NCI-H1105 (cell line): ENCODE data around the gene TAF5.
"Not testable (repeated sequence)": the region's sequence is repeated elsewhere in the genome, so short reads cannot be mapped to it uniquely, and the experiment has no call there.

ENCODE experiments used
- DNase-seq: peaks from one replicate; lab custom pipeline; 2025; lab: John Stamatoyannopoulos, UW

Gene TAF5

DNA sequence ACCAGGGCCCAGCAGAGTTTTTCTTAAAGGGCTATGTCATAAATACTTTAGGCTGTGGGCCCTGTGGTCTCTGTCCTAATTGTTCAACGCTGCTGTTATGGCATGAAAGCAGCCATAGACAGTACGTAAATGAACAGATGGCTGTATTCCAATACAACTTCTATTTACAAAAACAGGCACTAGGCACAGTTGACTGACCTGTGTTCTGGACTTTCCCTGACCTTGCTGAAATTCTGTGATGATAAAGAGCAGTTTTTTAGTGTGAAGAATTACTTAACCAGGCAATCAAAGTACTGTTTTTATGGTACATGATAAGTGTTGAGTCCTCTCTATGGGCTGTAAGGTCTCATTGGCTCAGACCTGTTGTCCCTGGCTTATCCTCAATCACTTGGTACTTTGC lies 45.8 kb downstream of the TAF5 start:
- DNase-seq = no peak

DNA sequence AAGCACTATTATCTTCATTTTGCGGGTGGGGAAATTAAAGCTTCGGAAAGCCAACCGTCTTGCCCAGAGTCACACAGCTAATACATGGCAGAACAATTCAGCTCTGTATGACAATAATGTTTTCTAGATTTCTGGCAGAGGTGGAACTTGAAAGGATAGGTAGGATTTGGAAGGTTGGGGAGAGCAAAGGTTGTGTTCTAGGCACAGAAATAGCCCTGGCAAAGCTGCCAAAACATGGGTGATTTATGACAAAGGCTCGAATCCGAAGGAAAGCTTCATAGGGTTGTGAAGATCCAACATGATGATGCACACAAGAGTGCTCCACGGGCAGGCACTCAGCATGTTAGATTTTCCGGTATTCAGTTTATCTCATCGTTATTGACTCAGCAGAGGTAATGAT lies 47.8 kb downstream of the TAF5 start:
- no peak for DNase-seq

DNA sequence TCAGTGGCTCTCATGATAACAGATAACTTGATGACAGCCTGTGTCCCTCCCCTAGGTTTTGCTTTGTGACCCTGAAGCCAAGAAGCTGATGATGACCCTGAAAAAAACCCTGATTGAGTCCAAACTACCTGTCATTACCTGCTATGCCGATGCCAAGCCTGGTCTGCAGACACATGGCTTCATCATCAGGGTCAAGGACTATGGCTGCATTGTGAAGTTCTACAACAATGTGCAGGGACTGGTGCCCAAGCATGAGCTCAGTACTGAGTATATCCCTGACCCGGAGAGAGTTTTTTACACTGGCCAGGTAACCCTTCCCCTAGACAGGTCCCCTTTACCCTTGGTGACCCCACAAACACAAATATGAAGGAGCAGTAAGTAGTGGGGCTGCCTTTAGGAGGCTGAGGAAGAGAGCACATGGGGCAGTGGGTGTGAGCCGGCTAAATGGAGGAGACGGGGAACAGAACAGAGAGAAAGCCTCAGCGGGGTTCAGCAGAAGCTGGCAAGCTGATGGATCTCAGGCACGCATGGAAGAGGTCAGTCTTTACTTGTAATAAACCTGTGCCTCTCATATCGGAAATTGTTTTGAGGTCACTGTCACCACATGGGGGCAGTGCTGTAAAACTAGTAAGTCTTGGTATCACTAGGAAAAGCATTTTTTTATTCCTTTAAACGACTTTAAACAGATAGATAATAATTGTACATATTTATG lies 48.8 kb downstream of the TAF5 start:
- DNase-seq = peak; percentile 25

DNA sequence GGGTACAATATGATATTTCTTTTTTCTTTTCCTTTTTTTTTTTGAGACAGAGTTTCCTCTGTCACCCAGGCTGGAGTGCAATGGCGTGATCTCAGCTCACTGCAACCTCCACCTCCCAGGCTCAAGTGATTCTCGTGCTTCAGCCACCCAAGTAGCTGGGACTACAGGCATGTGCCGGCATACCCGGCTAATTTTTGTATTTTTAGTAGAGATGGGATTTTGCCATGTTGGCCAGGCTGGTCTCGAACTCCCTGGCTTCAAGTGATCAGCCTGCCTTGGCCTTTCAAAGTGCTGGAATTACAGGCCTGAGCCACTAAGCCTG lies 49.3 kb downstream of the TAF5 start:
- DNase-seq = not testable (repeated sequence)

DNA sequence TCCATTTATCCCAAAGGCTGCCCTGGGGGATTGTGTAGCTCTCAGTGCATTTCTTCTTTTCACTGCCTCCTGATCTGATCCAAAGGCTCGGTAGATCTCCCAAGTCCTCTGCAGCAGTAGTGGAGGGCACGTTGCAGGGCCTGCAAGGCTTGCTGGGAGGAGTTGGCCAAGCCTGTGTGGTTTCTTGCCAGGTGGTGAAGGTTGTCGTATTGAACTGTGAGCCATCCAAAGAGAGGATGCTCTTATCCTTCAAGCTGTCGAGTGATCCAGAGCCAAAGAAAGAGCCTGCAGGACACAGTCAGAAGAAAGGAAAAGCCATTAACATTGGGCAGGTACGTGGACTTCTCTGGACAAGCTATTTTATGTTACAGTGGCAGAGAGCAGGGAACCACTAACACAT lies 49.8 kb downstream of the TAF5 start:
- DNase-seq = no peak

DNA sequence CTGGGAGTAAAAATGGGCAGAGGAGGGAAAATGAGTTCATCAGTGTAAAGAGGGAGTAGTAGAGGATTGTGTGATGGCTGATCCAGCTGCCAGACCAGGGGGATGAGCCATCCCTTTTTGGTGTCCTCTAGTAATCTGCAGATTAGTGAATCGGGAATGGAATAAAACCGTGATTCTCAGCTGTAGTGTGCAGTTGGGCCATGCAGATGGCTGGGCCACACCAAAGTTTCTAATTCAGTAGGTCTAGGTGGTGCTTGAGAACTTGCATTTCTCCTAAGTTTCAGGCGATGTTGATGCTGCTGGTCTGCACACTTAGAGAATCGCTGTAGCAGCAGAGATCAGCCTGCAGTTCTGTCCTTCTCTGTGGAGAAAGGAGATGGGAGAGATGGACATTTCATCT lies 51.3 kb downstream of the TAF5 start:
- no peak for DNase-seq

DNA sequence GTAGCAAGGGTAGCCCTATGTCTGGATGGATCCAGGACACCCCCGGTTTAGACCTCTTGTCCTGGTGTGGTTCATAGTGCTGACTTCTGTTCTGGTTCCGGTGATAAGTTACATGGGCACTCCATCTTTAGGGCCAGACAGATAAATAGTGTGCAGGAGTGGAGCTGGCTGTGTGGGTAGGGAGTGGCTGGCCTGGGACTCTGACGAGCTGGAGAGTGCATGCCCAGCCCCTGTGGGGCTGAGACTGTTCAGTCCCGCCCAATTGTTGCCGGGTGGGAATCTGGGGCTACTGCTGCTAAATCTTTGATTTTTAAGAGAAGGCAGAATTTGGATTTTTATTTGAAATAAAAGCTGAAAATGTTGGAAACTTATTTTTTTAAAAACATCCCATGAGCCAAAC lies 56.0 kb downstream of the TAF5 start:
- DNase-seq = no peak

DNA sequence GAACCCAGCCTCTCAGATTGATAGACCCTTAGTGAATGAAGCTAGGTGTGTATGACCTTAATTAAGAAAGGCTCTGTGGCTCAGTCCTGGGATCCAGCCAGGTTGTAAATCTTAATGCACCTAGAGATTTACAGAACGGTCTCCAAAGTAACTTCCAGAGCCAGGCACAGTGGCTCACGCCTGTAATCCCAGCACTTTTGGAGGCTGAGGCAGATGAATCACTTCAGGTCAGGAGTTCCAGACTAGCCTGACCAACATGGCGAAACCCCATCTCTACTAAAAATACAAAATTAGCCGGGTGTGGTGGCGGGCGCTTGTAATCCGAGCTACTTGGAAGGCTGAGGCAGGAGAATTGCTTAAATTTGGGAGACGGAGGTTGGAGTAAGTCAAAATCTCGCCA lies 60.1 kb downstream of the TAF5 start:
- no peak for DNase-seq

DNA sequence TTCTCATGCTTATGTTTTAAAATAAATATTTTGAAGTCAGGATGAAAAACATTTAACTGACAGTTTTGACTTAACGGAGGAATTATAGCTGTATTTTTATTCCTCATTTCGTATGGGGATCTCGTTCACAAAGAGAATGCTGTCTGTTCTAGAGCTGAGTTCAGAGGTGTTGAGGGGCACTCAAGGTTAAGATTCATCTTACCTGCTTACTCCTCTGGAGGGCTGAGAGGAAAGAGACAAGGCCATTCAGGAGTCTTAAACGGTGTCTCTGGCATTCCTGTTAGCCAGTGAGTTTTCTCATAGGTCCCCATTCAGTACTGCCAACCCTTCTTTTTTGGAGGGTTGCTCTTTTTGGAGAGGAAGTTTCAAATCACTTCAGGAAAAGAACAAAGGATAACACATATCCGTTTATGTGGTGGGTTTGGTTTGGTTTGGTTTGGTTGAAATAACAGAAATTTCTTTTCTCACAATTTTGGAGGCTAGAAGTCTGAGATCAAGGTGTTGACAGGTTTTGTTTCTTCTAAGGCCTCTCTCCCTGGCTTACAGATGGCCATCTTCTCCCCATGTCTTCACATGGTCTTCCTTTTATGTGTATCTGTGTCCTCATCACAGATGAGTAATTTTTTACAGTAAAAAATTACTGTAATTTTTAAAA lies 61.3 kb downstream of the TAF5 start:
- no peak for DNase-seq

DNA sequence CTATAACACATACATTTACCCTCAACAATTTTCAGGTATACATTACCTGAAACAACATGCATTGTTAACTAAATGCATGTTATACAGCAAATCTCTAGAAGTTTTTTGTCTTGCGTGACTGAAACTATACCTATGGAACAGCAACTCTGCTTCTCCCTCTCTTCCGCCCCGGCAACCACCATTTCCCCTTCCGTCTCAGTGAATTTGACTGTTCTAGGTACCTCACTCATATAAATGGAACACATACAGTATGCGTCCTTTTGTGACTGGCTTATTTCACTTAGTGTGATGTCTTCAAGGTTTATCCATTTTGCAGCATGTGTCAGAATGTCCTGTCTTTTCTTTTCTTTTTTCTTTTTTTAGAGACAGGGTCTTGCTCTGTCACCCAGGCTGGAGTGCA lies 61.9 kb downstream of the TAF5 start:
- no peak for DNase-seq

DNA sequence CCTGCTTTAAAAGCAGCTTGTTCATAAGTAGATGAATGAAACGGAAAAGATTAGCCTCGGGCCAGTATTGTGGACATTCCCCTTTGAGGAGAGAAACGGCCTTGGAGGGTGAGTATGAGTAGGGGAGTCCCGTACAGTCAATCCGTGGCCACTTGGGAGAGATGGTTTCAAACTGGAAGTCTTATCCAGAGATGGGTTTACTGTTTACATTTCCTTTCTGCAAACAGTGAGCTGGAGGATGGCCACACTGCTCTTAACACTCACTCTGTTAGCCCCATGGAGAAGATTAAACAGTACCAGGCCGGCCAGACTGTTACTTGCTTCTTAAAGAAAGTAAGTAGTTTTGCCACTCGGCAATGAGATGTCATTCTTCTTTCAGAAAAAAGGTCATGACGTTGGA lies 64.1 kb downstream of the TAF5 start:
- DNase-seq = no peak

DNA sequence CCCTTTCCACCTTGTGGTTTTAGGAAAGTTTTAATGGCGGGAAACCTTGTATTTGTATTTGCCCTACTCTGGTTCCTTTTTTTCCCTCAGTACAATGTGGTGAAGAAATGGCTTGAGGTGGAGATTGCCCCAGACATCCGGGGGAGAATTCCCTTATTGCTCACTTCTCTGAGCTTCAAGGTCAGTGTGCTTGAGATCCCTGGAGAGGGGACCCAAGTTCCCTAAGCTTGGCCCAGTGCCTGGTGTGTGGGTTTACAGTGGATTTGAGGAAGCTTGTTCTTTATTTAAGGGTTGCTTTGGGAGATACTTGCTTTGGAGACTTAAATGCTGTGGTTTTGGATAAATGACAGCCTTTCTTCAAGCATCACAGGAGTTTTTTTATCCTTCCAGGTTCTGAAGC lies 66.1 kb downstream of the TAF5 start:
- no peak for DNase-seq
